Amygdala (tissue), 56 donors: ENCODE results near the gene GPSM1.

Experiments used
- DNase-seq, 56 donors: peaks; one replicate each; lab custom pipeline; 2025; lab: John Stamatoyannopoulos, UW

The GPSM1 gene

GRCh38 chr9:136329636-136330405, 2.5 kb downstream of the GPSM1 start:
- no peak for DNase-seq

GRCh38 chr9:136330406-136330990, 3.2 kb downstream of the GPSM1 start:
- DNase-seq = no peak

DNA sequence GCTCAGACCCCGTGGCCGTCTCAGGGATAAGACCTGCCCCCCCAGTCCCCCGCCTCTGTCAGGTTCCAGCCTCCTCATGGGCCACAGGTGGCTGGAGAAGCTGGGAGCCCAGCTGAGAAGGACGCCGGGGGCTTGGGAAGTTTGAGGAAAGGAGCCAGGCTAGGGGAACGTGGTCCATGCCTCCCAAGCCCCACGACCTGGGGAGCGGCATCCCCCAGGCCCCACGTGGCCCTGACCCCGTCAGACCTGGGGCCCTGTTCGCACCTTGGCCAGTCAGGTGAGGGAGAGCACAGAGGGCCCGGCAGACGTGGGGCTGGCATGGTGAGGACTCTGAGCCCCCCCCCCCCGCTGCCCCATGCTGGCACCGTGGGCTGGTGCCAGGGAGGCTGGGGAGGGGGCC, 3.7 kb downstream of the GPSM1 start:
- no peak for DNase-seq

GRCh38 chr9:136331556-136332481, 4.5 kb downstream of the GPSM1 start:
- no peak for DNase-seq

- no peak for DNase-seq
Measured at GRCh38 chr9:136332482-136332983, 5.2 kb downstream of the GPSM1 start.

- no peak for DNase-seq
Measured at GRCh38 chr9:136333045-136333444, 5.7 kb downstream of the GPSM1 start.

- no peak for DNase-seq
Measured at GRCh38 chr9:136333486-136333885, 6.1 kb downstream of the GPSM1 start.

- no peak for DNase-seq
Measured at GRCh38 chr9:136334541-136334940, 7.2 kb downstream of the GPSM1 start.

- DNase-seq = no peak
Measured at GRCh38 chr9:136335296-136336155, 8.2 kb downstream of the GPSM1 start.

DNA sequence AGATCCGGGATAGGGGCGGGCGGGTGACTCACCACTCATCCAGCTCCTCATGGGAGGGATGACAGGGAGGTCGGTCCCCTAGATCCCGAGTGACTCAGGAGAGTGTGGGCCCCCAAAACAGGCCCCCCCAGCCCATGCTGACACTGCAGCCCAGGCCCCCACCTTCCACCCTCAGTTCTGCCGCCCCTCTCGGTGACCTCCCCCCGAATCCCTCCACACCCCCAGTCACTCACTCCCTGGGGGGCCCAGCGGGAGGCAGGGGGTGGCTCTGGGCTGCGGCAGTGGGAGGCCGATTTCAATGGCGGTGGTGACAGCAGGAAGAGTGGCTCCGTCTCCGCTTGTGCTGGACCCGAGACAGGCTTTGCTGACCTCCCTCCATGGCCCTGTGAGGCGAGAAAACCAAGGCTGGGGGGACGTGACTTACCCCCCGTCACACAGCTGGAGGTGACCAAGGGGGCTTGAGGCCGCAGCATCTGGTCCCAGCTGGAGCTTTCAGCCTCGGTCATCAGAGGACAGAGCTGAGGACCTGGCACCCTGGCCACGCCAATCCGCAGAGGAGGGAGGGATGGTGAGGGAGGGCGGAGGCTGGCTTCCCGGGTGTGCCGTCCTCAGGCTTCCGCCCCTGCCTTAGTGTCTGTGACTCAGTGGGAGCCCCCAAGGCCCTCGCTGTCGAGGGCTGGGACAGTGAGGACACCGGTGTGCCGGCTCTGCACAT, 9.0 kb downstream of the GPSM1 start:
- no peak for DNase-seq

GRCh38 chr9:136336881-136337280, 9.5 kb downstream of the GPSM1 start:
- no peak for DNase-seq

GRCh38 chr9:136337416-136338395, 10.4 kb downstream of the GPSM1 start:
- no peak for DNase-seq

DNA sequence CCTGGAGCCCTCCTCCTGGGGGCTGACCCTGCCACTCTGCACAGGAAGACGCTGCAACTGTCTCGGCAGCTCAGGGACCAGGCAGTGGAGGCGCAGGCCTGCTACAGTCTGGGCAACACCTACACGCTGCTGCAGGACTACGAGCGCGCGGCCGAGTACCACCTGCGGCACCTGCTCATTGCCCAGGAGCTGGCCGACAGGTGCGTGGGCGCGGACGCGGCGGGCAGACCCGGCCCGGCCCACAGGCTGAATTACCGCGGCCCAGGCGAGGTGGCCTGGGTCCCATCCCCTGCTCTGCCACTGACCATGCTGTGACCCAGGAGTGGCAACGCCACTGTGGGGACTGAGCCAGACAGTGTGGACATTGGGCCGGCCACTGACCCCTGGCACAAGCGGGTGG, 11.2 kb downstream of the GPSM1 start:
- no peak for DNase-seq

- DNase-seq = peak in 42 of 56 donors; percentile 8 to 79 (median 40)
Measured at GRCh38 chr9:136339173-136339957, 12.0 kb downstream of the GPSM1 start.

GRCh38 chr9:136339958-136340310, 12.6 kb downstream of the GPSM1 start:
- DNase-seq = no peak

- no peak for DNase-seq
Measured at GRCh38 chr9:136340356-136341041, 13.2 kb downstream of the GPSM1 start.
